ENCODE measurements around the gene NTSR2.

The NTSR2 gene

DNA sequence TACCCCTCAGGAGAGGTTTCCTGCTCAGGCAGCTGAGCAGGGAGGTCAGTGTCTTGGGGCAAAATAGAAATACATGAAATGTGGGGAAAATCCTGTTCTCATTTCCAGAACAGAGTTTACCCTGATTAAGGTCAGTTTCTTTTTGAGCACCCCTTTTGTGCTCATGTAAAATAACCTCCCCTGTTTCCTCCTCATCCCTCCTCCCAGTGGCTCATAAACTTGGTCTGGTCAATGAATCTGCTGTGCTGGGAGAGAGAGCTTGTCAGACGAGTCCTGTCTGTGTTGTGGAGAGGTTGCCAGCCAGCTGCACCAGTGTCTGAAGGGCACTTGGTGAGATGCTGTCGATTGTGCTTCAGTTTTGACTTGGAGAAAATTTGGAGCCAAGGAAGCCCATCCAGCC is 48.6 kb downstream of the NTSR2 start:
- no peak for DNase-seq

DNA sequence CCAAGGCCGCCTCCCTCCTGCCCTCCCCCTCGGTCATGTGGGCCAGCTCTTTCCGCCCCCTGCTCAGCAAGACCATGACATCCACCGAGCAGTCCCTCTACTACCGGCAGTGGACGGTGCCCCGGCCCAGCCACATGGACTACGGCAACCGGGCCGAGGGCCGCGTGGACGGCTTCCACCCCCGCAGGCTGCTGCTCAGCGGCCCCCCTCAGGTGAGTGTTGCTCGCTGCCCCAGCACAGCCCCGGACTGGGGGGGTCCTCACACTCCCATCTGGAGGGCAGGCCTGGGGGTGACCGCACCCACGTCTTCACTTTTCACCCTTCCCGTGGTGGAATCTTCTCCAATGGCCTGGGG is 51.3 kb downstream of the NTSR2 start:
- DNase-seq, result no peak

DNA sequence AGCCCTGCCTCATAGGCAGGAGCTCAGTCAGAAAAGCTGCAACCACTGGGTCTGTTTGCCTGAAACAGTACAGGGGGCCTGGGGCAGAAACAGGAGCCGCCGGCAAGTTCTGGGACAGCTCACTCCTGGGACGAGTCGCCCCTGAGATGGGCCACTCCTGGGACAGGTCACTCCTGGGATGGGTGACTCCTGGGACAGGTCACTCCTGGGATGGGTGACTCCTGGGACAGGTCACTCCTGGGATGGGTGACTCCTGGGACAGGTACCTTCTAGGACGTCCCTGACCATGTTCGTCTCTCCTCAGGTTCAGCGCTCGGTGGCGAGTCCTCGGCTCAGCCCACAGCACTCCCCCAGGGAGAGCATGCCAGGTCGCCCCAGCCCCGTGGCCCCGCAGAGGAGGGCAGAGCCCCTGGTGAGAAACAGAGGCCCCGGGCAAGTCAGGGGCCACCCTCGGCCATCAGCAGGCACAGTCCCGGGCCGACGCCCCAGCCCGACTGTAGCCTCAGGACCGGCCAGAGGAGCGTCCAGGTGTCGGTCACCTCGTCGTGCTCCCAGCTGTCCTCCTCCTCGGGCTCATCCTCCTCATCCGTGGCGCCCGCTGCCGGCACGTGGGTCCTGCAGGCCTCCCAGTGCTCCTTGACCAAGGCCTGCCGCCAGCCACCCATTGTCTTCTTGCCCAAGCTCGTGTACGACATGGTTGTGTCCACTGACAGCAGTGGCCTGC is 51.8 kb downstream of the NTSR2 start:
- no peak for DNase-seq

DNA sequence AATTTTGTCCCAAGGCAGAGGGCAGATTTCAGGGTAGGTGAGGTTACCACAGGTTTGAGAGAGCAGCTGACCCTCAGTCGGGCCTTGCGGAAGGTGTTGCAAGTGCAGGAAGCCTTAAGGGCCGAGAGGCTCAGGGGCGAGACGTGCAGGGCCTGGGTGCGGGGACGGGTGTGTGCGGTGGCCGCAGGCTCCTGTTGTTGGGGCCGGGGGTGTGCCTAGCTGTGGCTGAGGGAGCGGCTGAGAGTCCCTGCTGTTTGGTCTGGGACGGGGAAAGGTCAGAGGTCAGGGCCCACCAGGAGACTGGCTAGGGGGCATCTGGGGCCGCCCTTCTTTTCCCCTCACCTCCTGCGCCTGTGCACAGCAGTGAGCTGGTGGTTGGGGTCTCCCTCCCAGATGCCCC is 52.5 kb downstream of the NTSR2 start:
- DNase-seq, result no peak

DNA sequence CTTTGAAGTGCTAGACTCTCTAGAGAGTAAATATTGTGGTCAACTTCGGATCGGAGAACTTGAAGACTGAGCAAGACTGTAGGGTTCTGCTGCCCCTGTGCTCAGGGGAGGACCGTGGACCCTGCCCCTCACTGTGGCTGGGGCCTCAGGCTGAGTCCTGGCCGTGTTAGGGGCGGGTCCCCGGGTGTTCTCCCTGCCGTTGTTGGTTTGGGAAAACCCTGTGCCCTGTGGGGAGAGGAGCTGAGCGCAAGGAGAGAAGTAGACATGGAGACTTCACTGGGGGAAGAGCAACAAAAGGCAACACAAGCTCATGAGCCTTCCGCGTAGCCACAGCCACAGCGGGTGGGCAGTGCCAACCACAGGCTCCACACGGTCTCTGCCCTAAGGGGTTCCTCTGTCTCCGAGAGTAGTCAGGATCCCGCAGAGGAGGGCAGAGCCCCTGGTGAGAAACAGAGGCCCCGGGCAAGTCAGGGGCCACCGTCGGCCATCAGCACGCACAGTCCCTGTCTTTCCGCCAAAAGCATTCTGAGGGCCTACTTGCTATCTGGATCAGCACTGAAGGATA is 53.1 kb downstream of the NTSR2 start:
- DNase-seq, result no peak

DNA sequence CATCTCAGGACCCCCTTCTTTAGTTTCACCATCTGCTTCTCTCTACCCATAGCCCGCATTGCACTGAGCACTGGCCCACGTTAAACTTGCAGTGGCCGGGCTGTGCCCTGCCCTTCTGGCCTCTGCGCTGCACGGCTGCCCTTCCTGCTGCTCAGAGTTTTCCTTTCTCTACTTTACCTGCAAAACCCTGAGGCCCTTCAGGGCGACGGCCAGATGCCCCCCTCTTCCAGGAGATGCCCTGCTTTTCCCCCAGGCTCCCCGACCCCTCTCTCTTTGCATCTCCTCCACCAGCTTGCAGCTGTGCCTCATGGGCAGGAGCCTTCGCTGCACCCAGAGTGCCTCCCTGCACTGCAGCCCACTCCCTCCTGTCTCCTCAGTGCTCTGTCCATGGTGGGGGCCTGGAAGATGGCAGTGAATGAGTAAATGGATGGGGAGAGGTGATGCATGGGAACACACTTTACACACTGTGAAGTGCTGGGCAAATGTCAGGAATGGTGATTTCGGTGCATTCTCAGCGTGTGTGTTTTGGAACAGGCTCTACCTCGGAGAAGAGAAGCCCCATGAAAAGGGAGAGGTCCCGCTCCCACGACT is 53.8 kb downstream of the NTSR2 start:
- DNase-seq, result no peak

DNA sequence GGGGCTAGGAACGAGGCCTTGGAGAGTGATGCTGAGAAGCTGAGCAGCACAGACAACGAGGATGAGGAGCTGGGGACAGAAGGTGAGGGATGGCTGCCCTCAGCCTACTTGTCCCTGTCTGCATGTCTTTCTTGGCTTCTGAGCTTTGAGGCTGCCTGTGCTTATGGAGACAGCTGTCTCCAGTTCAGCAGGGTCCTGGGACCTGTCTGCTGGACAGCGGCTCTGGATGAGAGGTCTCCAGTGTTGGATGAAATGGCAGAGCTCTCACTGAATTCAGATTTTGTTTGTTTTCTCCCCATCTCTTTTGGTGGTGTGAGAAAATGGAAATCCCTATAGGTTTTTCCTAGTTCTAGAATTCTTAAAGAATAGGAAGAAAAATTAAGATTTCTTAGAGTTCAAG is 54.8 kb downstream of the NTSR2 start:
- DNase-seq, result no peak

DNA sequence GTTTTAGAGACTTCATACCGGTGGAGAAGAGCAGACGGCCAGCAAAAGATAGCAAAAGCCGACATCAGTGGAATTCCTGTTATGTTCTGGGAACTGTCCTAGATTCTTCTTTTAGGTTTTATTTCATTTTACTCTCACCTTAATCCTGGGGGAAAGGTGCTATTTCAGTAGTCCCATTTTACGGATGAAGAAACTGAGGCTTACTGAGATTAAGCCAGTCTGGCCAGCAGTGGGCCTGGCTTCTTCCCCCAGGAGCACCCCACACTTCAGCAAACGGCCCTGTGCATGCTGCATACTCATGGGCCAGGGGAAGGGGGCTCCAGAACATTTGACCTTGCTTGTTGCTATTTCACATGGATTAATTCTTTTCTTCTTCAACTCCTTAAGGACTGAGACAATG is 56.7 kb downstream of the NTSR2 start:
- DNase-seq, result no peak

DNA sequence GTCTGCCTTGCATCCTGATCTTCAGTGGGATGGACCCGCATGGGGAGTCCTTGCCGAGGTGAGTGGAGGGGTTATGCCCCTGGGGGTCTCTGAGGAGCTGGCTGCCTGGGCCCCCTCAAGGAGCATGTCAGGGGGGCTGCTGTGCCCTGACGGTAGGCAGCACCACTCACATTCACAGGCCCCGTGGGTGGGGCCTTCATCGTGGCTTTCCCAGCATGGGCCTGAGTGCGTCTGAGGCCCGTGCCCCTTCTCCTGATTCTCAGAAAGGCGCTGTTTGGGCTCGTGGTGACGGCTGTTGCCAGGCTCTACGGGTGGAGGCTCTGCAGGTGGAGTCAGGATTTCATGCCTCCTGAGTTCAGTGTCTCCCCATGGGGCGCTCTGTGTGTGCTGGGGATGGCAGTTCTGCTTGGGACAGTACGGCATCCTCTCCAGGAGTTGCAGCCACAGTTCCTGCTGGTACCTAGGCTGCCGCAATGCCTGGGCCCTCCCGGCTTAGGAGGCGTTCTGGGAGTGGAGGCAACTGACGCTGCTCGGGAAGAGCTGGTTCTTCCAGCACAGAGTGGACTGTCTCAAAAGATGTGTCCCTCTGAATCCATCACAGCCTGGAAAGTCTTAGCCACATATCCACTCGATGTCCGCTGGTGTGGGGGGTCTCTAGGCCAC is 57.3 kb downstream of the NTSR2 start:
- no peak for DNase-seq

DNA sequence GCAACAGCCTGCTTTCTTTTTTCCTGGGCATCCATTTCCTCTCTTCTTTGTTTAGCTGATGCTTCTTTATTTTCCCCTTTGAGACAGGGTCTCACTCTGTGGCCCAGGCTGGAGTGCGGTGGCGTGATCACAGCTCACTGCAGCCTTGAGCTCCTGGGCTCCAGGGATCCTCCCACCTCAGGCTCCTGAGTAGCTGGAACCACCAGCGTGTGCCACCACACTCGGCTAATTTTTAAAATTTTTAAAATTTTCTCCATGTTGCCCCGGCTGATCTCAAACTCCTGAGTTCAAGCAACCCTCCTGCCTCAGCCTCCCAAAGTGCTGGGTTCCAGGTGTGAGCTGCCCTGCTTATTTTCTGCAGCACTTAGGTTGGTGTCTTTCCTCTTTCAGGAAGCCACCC is 58.7 kb downstream of the NTSR2 start:
- no peak for DNase-seq

DNA sequence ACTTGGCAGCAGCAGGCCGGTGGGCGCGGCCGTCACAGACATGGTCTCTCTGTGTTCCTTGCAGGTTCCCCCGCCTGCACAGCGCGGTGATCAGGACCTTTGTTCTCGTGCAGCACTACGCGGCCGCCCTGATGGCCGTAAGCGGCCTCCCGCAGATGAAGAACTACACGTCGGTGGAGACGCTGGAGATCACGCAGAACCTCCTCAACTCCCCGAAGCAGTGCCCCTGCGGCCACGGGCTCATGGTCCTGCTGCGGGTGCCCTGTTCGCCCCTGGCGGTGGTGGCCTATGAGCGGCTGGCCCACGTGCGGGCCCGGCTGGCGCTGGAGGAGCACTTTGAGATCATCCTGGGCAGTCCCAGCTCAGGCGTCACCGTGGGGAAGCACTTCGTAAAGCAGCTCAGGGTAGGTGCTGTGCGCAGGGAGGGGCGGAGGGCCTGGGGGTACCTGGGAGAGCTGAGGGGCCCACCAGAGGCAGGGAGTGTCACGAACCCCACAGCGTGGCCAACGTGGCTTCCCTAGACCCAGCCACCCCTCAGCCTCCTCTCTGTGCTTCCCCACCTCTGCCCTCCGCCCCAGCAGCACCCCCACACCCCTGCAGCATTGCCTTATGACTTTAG is 59.3 kb downstream of the NTSR2 start:
- no peak for DNase-seq
